Measurements from ENCODE around the gene ARHGAP23.

Gene ARHGAP23

GRCh38 chr17:38554430-38555350, 126.4 kb downstream of the ARHGAP23 start:
- DNase-seq = no peak

GRCh38 chr17:38556239-38556638, 128.0 kb downstream of the ARHGAP23 start:
- no peak for DNase-seq

GRCh38 chr17:38557396-38557795, 129.1 kb downstream of the ARHGAP23 start:
- DNase-seq = no peak

GRCh38 chr17:38557836-38558727, 129.8 kb downstream of the ARHGAP23 start:
- peak; percentile 96 for DNase-seq

GRCh38 chr17:38558728-38559050, 130.4 kb downstream of the ARHGAP23 start:
- no peak for DNase-seq

- DNase-seq = peak; percentile 79
These were observed 131.0 kb downstream of the ARHGAP23 start for GRCh38 chr17:38559051-38559879.

- DNase-seq = no peak
These were observed 131.6 kb downstream of the ARHGAP23 start for GRCh38 chr17:38559880-38560230.

GRCh38 chr17:38560503-38561318, 132.4 kb downstream of the ARHGAP23 start:
- DNase-seq = peak; percentile 72

- DNase-seq = peak; percentile 36
These were observed 133.4 kb downstream of the ARHGAP23 start for GRCh38 chr17:38561416-38562214.
